GM21381 (cell line): ENCODE results near the gene PCDHGB7.
A peak's percentile ranks its signal among the peaks of the same experiment; 100 is the strongest.
"Not testable (repeated sequence)": the region's sequence is repeated elsewhere in the genome, so short reads cannot be mapped to it uniquely, and the experiment has no call there.

Experiments used
- ATAC-seq: cut with Tn5 transposase; IDR thresholded peaks from one replicate; pipeline ENCODE4 v1.9.1; 2021; ENCODE audit warnings: mild to moderate bottlenecking, moderate library complexity; ENCODE audit not compliant: unreplicated experiment

Gene PCDHGB7

GRCh38 chr5:141417494-141418172, at the start of gene PCDHGB7:
Gene PCDHGB7 (plus strand): TSS chr5:141417677. CDS start chr5:141417860, 183 bp downstream.
- ATAC-seq = peak; percentile 79

GRCh38 chr5:141369994-141370848, 47.3 kb upstream of the PCDHGB7 start, which contains the start of gene PCDHGB3:
Gene PCDHGB3 (plus strand): TSS chr5:141370242. CDS start chr5:141370395, 153 bp downstream.
- ATAC-seq = peak; percentile 97

GRCh38 chr5:141371572-141372475, 45.7 kb upstream of the PCDHGB7 start:
- ATAC-seq = no peak

- ATAC-seq = no peak
These were observed 43.7 kb upstream of the PCDHGB7 start, which contains the start of gene PCDHGA6 for GRCh38 chr5:141373673-141374317. Gene PCDHGA6 (plus strand): TSS chr5:141373891. CDS start chr5:141374084, 193 bp downstream.

- ATAC-seq = no peak
These were observed 42.9 kb upstream of the PCDHGB7 start for GRCh38 chr5:141374627-141375026.

GRCh38 chr5:141375444-141376155, 41.9 kb upstream of the PCDHGB7 start:
- not testable (repeated sequence) for ATAC-seq

GRCh38 chr5:141382469-141383294, 34.8 kb upstream of the PCDHGB7 start, which contains the start of gene PCDHGA7:
Gene PCDHGA7 (plus strand): TSS chr5:141382742. CDS start chr5:141382900, 158 bp downstream.
- ATAC-seq = no peak

- no peak for ATAC-seq
These were observed 34.1 kb upstream of the PCDHGB7 start for GRCh38 chr5:141383345-141383744.

- ATAC-seq = no peak
These were observed 32.8 kb upstream of the PCDHGB7 start for GRCh38 chr5:141384471-141385267.

GRCh38 chr5:141387557-141388311, 29.7 kb upstream of the PCDHGB7 start, which contains the start of gene PCDHGB4:
Gene PCDHGB4 (plus strand): TSS chr5:141387698. CDS start chr5:141387885, 187 bp downstream.
- ATAC-seq = not testable (repeated sequence)

GRCh38 chr5:141388661-141389060, 28.8 kb upstream of the PCDHGB7 start:
- ATAC-seq = no peak

- ATAC-seq = no peak
These were observed 28.1 kb upstream of the PCDHGB7 start for GRCh38 chr5:141389153-141390042.

- ATAC-seq = no peak
These were observed 24.9 kb upstream of the PCDHGB7 start, which contains the start of gene PCDHGA8 for GRCh38 chr5:141392429-141393198. Gene PCDHGA8 (plus strand): TSS chr5:141392633. CDS start chr5:141392814, 181 bp downstream.

- no peak for ATAC-seq
These were observed 24.2 kb upstream of the PCDHGB7 start for GRCh38 chr5:141393267-141393666.
